ENCODE results near the gene PCBP3. TPM values are rescaled to one million over a fixed set of nuclear protein-coding genes. Genes with fewer than 3 reads are reported as not detected.
"Not testable (repeated sequence)": the region's sequence is repeated elsewhere in the genome, so short reads cannot be mapped to it uniquely, and the experiment has no call there.

Gene PCBP3
- total RNA-seq, 2 experiments from 2014 or later: 0.86 to 1.2 TPM

- CTCF ChIA-PET: no interaction called here
- POLR2A ChIA-PET: no interaction called here
Observed at GRCh38 chr21:45874716-45875415, 231.3 kb downstream of the PCBP3 start.

DNA sequence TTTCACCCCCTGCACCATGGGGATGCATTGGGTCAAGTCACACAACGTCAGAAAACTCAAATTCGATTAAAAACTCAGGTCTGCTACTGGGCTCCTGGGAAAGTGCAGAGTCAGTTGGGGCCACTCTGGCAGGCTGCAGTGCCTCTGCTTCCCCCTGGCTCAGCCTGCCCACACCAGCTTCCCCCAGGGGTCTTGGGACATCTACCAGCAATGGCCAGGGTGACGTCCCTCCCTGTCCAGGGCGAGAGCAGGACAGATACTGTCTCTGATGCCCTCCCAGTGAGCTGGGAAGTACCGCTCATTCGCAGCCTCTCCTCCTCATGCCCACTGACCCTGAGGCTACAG lies 231.9 kb downstream of the PCBP3 start:
- CTCF ChIA-PET: no interaction called here
- POLR2A ChIA-PET: no interaction called here

- POLR2A ChIA-PET: no interaction called here
- CTCF ChIA-PET: no interaction called here
Observed at GRCh38 chr21:45875881-45876280, 232.4 kb downstream of the PCBP3 start.

- CTCF ChIA-PET: no interaction called here
Observed at GRCh38 chr21:45876381-45877170, 233.1 kb downstream of the PCBP3 start.

DNA sequence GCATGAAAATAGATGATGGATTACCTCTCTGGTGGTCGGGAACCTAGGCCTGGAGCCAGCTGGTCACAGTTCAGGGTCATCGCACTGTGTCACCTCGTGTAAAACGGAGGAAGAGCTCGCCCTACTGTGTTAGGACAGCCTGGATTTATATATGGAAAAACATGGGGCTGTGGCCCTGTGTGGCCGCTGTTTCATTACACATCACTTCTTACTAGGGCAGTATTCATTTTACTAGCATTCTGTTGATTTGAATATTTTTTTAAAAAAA lies 233.6 kb downstream of the PCBP3 start:
- POLR2A ChIA-PET: no interaction called here
- CTCF ChIA-PET: no interaction called here

More at GRCh38 chr21:45876381-45877170, 233.1 kb downstream of the PCBP3 start:
- POLR2A ChIA-PET: no interaction called here

GRCh38 chr21:45877821-45878469 lies 234.4 kb downstream of the PCBP3 start:
- ChIA-PET POLR2A (no interaction called here), CTCF (no interaction called here)

DNA sequence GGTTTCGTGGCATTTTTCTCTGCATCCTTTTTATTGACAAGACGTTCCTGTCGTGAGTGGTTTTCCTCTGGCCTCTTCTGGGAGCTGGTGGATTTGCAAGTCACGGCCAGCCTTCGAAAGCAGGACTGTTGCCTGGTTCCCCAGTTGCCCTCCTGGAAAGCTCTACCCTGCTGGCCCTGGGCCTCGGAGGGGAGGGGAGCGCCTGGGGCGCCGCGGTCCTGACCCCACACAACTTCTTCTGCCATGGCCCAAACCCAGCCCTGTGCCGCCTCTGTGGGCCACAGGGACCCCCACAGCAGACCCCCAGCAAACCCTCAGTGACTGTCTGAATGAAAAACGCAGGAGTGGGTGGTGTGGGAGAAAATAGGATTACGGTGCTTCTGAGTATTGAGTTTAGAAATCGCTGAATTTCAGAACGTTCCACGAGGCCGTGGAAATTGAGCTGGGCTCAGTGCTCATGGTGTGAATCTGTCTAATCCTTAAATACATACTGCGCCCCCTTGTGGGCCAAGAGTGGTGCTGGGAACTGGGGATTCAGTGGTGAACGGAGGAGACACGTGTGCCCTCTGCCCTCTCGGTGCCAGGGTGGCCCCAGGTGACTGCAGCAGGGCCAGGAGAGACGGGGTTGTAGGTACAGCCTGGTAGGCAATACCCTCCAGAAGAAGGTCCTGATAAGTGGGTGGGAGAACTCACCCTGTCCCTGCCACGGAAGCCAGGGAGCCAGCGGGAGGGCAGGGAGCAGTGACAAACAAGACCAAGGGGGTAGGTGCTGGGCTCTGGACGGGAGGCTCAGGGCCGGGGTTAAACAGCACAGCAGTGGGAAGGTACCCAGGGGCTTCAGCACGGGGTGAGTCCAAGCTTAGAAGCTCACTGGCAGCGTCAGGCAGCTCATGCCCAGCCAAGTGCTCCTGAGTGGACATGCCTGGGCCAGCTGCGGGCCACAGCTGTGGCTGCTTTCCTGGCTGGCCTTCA lies 236.9 kb downstream of the PCBP3 start:
- ChIA-PET CTCF (interaction anchor here (0.8 kb wide), 1 partner anchor 43 kb away, joined by 3 read pairs; no protein-coding TSS in a partner anchor), POLR2A (no interaction called here)

GRCh38 chr21:45882645-45883044 lies 239.1 kb downstream of the PCBP3 start:
- ChIA-PET POLR2A (no interaction called here), CTCF (no interaction called here)

DNA sequence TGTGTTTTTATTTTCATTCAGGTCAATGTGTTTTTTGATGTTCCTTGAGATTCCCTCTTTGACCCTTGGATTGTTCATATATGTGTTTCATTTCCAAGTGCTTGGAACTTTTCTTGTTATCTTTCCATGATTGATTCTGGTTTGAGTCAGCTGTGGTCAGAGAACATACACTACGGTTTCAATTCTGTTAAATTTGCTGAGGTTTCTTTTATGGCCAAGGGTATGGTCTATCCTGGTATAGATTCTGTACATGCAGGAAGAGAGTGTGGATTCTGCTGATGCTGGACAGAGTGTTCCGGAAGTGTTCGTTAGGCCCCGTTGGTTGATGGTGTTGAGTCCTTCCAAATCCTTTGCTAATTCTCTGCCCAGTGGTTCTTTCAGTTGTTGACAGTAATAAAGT lies 239.6 kb downstream of the PCBP3 start:
- POLR2A ChIA-PET: no interaction called here
- CTCF ChIA-PET: no interaction called here

DNA sequence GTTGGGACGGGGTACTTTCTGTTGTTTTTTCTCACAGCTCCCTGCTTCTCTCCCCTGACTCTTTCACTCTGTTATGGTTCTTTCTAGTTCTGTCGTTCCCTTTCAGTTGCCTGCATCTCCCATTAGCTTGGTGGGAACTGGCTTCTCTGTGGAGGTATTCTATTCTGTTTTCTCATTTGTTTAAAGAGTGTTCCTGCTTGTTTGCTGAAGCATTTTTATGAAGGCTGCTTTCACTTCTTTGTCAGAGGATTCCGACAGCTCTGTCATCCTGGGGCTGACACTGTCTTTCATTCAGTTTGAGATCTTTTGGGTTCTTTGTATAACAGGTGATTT lies 242.0 kb downstream of the PCBP3 start:
- ChIA-PET POLR2A (no interaction called here), CTCF (no interaction called here)

DNA sequence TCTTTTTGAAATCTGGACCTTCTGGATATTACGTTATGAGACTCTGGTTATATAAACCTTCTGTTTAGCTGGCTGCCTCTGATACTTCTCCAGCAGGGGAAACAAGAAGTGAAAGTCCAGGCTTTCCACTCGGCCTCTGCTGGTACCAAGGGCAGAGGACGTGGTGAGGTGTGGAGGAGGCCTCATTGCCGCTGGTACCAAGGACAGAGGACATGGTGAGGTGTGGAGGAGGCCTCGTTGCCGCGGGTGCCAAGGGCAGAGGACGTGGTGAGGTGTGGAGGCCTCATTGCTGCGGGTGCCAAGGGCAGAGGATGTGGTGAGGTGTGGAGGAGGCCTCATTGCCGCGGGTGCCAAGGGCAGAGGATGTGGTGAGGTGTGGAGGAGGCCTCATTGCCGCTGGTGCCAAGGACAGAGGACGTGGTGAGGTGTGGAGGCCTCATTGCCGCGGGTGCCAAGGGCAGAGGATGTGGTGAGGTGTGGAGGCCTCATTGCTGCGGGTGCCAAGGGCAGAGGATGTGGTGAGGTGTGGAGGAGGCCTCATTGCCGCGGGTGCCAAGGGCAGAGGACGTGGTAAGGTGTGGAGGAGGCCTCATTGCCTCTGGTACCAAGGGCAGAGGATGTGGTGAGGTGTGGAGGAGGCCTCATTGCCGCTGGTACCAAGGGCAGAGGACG lies 242.5 kb downstream of the PCBP3 start:
- CTCF ChIA-PET: not testable (repeated sequence)

DNA sequence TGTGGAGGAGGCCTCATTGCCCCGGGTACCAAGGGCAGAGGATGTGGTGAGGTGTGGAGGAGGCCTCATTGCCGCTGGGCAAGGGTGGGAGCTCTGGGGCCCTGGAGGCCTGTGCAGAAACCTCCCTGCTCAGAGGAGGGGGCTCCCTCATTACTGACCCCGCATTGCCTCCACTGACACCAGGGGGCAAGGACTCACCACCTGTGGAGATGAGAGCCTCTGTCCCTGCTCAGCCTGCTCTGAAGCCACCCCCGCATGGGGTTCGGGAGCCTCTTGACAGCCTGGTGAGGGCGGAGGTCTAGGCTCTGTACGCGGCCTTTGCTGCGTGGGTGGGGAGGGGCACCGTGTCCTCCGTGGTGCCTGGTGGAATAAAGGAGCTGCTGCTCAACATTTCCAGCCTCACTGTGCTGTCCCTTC lies 243.1 kb downstream of the PCBP3 start:
- ChIA-PET CTCF (no interaction called here), POLR2A (no interaction called here)

More for the DNA sequence above, 242.5 kb downstream of the PCBP3 start:
- POLR2A ChIA-PET: not testable (repeated sequence)

DNA sequence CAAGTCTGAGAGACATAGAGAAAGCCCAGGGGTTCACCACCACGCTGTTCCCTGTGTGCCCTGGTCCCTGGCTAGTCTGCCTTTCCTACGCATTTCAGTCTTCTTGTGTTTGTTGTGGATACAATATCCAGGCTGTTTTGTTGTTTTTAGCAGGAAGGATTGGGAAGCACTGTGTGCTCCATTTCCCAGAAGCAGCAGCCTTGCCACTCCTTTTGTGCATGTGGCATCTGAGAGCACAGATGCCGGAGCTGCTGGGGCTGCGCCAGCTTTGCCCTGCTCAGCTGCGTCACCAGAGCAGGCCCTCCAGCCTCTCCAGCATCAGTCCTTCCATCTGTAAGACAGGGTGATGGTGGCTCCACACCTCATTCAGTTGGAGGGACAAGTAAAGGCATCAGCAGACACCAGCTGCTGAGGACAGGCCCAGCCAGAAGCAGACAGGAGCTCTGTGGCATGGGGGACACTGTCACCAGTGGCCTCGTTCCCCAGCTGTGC lies 243.6 kb downstream of the PCBP3 start:
- CTCF ChIA-PET: no interaction called here

GRCh38 chr21:45887788-45888187 lies 244.3 kb downstream of the PCBP3 start:
- ChIA-PET POLR2A (no interaction called here), CTCF (no interaction called here)

More for the DNA sequence above, 243.6 kb downstream of the PCBP3 start:
- POLR2A ChIA-PET: no interaction called here

DNA sequence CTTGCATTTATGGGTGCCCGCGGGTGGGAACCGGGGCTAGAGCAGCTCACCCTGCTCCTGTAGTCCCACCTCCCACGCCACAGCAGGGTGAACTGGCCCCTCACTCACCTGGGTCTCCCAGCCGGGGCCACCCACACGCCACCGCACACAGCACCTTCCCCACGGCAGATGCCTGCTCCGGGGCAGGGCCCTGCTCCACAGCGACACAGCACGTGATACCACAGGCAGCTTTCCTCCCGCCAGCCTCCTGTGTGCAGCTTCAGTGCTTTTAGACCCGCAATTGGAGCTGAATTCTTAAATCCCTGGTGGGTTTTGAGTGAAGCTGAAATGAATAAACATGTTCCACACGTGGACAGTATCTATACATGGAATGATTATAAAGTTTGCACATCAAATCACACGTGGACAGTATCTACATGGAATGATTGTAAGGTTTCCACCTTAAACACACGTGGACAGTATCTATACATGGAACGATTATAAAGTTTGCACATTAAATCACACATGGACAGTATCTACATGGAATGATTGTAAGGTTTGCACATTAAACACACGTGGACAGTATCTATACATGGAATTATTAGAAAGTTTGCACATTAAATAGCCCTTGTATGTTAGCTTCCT lies 245.0 kb downstream of the PCBP3 start:
- POLR2A ChIA-PET: no interaction called here
- CTCF ChIA-PET: no interaction called here

DNA sequence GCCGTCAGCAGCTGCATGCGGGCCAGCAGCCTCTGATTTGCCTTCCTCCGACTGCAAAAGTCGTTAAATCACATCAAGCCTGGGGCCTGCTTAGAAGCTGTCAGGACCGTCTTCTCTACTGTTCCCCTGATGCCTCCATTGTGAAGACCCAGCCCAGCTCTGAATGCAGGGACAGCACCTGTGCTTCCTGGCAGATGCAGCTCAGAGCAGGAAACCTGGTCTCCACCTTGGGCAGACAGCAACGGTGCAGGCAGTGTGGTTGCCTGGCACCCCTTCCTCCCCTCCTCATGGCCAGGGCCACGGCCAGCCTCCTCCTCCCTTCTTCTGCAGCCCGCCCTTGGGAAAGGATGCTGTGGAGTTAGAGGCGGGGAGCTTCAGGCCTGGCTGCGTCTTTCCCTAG lies 245.7 kb downstream of the PCBP3 start:
- POLR2A ChIA-PET: no interaction called here
- CTCF ChIA-PET: no interaction called here

DNA sequence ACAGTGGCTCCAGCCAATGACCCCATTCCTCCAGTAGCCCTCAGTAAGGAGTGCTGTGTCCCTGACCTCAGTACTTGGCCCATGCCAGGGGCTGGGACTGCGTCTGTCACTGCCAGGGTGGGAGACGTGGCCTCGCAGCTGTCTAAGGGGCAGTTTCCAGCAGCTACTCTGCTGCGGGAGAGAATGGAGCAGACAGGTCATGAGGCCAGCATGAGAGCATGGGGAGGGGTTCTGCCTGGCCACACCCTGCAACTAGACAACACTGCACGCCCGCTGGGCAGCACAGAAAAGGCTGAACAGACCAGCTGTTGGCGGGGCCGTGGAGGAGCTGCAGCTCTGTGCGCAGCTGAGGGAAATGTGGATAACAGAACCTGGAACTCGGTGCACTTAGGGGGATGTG lies 246.4 kb downstream of the PCBP3 start:
- POLR2A ChIA-PET: no interaction called here
- CTCF ChIA-PET: no interaction called here

- ChIA-PET CTCF (no interaction called here), POLR2A (no interaction called here)
Observed at GRCh38 chr21:45891388-45892155, 248.0 kb downstream of the PCBP3 start.
